ENCODE data around the gene IQCB1.

- TF ChIP-seq CTCF (IDR thresholded peaks at IDR 0.05) (no peak), POLR2A (IDR thresholded peaks at IDR 0.05) (no peak)
Measured at GRCh38 chr3:121871430-121871829, 36.6 kb upstream of the IQCB1 start.
